Measurements from ENCODE around the gene TUBGCP5. TPM values are rescaled to one million over a fixed set of nuclear protein-coding genes. Genes with fewer than 3 reads are reported as not detected.

The TUBGCP5 gene
- total RNA-seq: 18.4 and 18.6 TPM in 2 replicates
- polyA plus RNA-seq: 5.1 and 6.7 TPM in 2 replicates
- 8.3 and 8.6 TPM in 2 replicates for polyA plus RNA-seq (2011; cell fraction: cytosol; rRNA removed)
- 24.3 and 32.8 TPM in 2 replicates for polyA plus RNA-seq (2011; cell fraction: nucleus; rRNA removed)
- 7.4 and 12.9 TPM in 2 replicates for polyA plus RNA-seq (2012)
- 11.6 and 12.7 TPM in 2 replicates for polyA minus RNA-seq
- polyA minus RNA-seq (2011; cell fraction: cytosol; rRNA and poly(A)+ RNA removed): 8.7 TPM
- 18.8 and 24.4 TPM in 2 replicates for polyA minus RNA-seq (2011; cell fraction: nucleus; rRNA and poly(A)+ RNA removed)
- Bru-seq, nascent RNA: percentile 80 among the genes with signal in this experiment
- BruChase-seq, experiment 1, labeled RNA remaining after a 6-hour chase: percentile 63 among the genes with signal in this experiment
- BruChase-seq, experiment 2, labeled RNA remaining after a 2-hour chase: percentile 72 among the genes with signal in this experiment
- long read RNA-seq, transcript TUBGCP5-205 (23 exons, 3,849 nt): major isoform, 8 of 33 reads
- long read RNA-seq, partial matches to known transcripts: 15 of 33 reads
- long read RNA-seq, other reads (novel, unspliced or antisense): 8 of 33 reads

DNA sequence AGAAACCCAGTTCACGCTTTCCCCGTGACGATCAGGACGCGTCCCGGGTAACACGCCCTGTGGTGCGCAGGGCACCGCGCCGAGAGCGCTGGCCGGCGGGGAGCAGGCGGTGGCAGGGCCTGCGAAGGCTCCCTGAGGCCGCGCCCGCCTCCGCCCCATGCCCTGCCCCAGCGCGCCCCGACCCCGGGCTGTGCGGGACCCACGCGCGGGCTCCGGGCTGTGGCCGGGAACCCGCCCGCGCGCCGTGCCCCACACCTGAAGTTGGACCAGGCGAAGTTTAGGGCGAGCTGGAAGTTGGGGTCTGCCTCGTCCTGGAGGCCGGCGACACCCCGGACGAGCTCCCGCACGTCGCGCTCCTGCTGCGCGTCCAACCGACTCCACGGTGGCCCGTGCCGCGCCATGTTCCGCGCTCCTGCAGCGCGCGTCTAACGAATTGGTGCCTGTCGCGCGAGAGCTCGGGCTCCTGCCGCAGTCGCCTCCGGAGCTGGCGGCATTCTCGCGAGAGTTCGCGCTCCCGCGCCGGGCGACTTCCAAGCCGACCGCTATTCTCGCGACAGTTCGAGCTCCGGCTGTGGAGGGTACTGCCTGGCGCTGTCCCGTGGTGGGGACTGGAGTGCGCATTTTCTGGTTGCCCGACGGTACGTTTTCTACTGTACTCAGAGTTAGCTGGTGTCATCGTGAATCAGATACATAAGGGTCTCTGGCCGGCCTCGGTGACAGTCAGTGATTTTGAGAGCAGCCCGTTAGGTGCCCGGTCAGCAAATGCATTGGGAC, at the start of gene TUBGCP5:
Gene TUBGCP5 (minus strand): TSS at position 427 of the 774 bp plus-strand sequence. CDS start 26 bp downstream, at position 401.
- Histone ChIP-seq H3K9me1 (replicated peaks; ENCODE audit: control insufficient read depth, extremely low read depth, insufficient read depth, low read length) (no peaks in the 10 kb centered on the region), H3K36me3 (ENCODE audit: control insufficient read depth in 2 of 2, extremely low read depth in 1 of 2, insufficient read depth in 2 of 2, low read length in 2 of 2) (peaks cover 0 to 5% of the 10 kb centered on the region in 2 experiments), H3K9me3 (replicated peaks; ENCODE audit: control insufficient read depth, insufficient read depth, low read length) (no peaks in the 10 kb centered on the region), H3K4me2 (ENCODE audit: insufficient read depth, low read length) (peak within 1 kb of the TSS; percentile 96), H3K4me1 (ENCODE audit: control insufficient read depth, extremely low read depth, insufficient read depth, low read length) (peaks cover 7% of the 10 kb centered on the region), H3K9ac (replicated peaks; ENCODE audit: extremely low read depth, insufficient read depth, low read length) (peak within 1 kb of the TSS; percentile 81), H3K27me3 (ENCODE audit: control insufficient read depth in 2 of 2, insufficient read depth in 2 of 2, low read length in 2 of 2) (no peaks in the 10 kb centered on the region), H3K27ac (ENCODE audit: insufficient read depth, low read depth, low read length) (peak within 1 kb of the TSS; percentile 29), H4K20me1 (replicated peaks; ENCODE audit: control insufficient read depth, extremely low read depth, insufficient read depth, low read length) (no peaks in the 10 kb centered on the region), H2AFZ (ENCODE audit: low read depth, low read length) (peak within 1 kb of the TSS; percentile 62), H3K79me2 (ENCODE audit: control insufficient read depth, insufficient read depth, low read length) (peaks cover 12% of the 10 kb centered on the region), H3K4me3 (replicated peaks in 1 of 3; ENCODE audit: insufficient read depth in 1 of 3, low read depth in 1 of 3, low read length in 3 of 3) (peak within 1 kb of the TSS; percentile 47 to 81 (median 65))
- intact Hi-C loops (cut with micrococcal nuclease): no loop called here
- FAIRE-seq (no peak), DNase-seq (ENCODE audit: low read depth, low spot score) (peak; percentile 97)
- ChIA-PET CTCF (interaction anchor here (1.2 to 1.8 kb wide), 3 partner anchors 9 to 151 kb away, joined by 3 to 5 read pairs (median 3); no protein-coding TSS in a partner anchor), POLR2A (interaction anchor here (0.9 kb wide), 1 partner anchor 75 kb away, joined by 4 read pairs; no protein-coding TSS in a partner anchor)
- no TSS peak for BruUV-seq (replicated peaks)
- TF ChIP-seq POLR2AphosphoS5 (IDR thresholded peaks at IDR 0.05; ENCODE audit: insufficient read depth, low read depth, low read length) (peak; percentile 90), MYC (IDR thresholded peaks at IDR 0.05; ENCODE audit: low read depth, low read length) (no peak), EZH2 (IDR thresholded peaks at IDR 0.05; ENCODE audit: borderline replicate concordance, low read depth, low read length, severe bottlenecking) (no peak), JUN (IDR thresholded peaks at IDR 0.05; ENCODE audit: borderline replicate concordance, insufficient read depth, insufficient read length, low read depth) (no peak), FOS (IDR thresholded peaks at IDR 0.05; ENCODE audit: borderline replicate concordance, insufficient read depth, low read length) (no peak), POLR2A (IDR thresholded peaks at IDR 0.05; ENCODE audit: low read depth, low read length) (peak; percentile 84), GATA2 (IDR thresholded peaks at IDR 0.05; ENCODE audit: insufficient read depth, insufficient read length, low read depth, low read length) (no peak)
- TF ChIP-seq, protein P1, sequence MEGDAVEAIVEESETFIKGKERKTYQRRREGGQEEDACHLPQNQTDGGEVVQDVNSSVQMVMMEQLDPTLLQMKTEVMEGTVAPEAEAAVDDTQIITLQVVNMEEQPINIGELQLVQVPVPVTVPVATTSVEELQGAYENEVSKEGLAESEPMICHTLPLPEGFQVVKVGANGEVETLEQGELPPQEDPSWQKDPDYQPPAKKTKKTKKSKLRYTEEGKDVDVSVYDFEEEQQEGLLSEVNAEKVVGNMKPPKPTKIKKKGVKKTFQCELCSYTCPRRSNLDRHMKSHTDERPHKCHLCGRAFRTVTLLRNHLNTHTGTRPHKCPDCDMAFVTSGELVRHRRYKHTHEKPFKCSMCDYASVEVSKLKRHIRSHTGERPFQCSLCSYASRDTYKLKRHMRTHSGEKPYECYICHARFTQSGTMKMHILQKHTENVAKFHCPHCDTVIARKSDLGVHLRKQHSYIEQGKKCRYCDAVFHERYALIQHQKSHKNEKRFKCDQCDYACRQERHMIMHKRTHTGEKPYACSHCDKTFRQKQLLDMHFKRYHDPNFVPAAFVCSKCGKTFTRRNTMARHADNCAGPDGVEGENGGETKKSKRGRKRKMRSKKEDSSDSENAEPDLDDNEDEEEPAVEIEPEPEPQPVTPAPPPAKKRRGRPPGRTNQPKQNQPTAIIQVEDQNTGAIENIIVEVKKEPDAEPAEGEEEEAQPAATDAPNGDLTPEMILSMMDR (IDR thresholded peaks at IDR 0.05; ENCODE audit: extremely low read depth in 1 of 2, insufficient read depth in 1 of 2, low read depth in 1 of 2, low read length in 2 of 2): peak in 1 of 2 donors; percentile 35
- TF ChIP-seq, protein P2, sequence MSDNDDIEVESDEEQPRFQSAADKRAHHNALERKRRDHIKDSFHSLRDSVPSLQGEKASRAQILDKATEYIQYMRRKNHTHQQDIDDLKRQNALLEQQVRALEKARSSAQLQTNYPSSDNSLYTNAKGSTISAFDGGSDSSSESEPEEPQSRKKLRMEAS (IDR thresholded peaks at IDR 0.05; ENCODE audit: insufficient read depth, insufficient read length): no peak
- dilution Hi-C loops (cut with MboI; ENCODE audit: extremely low pct_ligation_motif_present, low sequenced_read_pairs): no loop called here
